GM19099 (cell line): ENCODE measurements around the gene CYSLTR2.

ENCODE experiments used
- POLR2A ChIP-seq: IDR thresholded peaks from 3 replicates; pipeline ENCODE4 v1.6.1; 2011; ENCODE audit warnings: low read depth; ENCODE audit not compliant: insufficient read length; ENCODE audit errors: extremely low read depth

Gene CYSLTR2

GRCh38 chr13:48715977-48716376 is 62.2 kb downstream of the CYSLTR2 start:
- no peak for TF ChIP-seq POLR2A

GRCh38 chr13:48720621-48721020 is 66.9 kb downstream of the CYSLTR2 start:
- no peak for TF ChIP-seq POLR2A

- no peak for TF ChIP-seq POLR2A
Observed at GRCh38 chr13:48723168-48723567, 69.4 kb downstream of the CYSLTR2 start.

DNA sequence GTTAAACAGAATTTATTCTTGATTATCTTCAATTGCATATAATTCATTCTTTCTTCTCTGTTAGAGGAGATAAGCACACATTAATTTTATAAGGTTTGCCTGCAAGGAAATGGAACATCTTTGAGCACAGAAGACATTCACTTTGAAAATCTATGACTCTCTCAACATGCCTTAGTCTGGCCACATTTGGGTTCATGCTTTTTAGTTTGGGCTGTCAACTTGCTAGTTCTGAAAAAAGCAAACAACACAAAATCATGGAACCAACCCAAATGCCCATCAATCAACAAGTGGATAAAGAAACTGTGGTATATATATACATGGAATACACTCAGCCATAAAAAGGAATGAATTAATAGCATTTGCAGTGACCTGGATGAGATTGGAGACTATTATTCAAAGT is 71.5 kb downstream of the CYSLTR2 start:
- TF ChIP-seq POLR2A, result no peak

GRCh38 chr13:48726711-48727110 is 73.0 kb downstream of the CYSLTR2 start:
- TF ChIP-seq POLR2A, result no peak

DNA sequence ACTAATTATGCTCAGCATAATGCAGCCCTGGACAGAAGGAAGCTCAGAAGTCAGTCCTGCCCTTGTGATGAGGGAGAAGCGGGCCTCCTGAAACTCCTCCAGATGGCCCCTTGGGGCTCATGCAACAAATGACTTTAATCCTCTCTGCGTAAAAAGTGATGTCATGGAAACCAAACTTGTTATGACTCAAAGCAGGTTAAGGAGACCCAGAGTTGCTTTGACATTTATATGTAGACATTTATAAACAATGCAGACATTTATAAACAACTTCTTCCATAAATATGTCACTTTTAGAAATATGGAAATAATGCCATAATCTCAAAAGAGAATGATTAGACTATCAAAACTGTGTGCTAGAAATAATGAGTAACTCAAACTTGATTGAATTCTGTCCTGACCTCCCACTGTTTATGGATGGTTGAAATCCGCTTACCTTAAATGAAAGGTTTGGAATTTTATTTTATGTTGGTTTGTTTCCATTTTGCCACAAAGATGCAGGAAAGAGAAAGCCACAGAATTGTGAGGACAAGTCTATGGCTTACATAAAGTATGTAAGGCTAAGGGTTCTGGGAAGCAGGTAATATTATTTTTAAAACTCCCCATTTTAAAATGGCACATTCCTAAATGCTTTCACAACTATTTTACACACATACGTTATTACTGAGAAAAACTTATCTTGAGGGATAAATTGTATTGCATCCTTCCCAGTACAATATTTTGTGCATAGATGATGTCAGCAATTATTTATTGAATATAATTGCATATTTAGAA is 73.7 kb downstream of the CYSLTR2 start:
- TF ChIP-seq POLR2A, result no peak

GRCh38 chr13:48728226-48728625 is 74.5 kb downstream of the CYSLTR2 start:
- no peak for TF ChIP-seq POLR2A

DNA sequence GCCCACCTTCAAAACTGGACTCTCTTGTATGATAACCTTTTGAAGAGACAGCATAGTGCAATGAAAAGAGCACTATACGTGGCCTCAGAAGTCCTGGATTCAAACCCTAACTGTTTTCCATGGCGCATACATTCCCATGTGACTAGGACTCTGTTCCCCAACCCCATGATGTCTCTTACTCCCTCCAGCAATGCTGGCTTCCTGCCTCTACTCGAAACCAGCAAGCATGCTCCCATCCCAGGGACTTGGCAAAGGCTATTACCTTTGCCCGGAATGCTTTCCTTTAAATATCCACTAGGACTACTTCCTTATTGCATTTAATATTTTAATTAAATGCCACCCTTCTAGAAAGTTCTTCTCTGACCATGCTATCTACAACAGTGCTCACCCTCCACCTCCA is 75.1 kb downstream of the CYSLTR2 start:
- no peak for TF ChIP-seq POLR2A

- no peak for TF ChIP-seq POLR2A
Observed at GRCh38 chr13:48729856-48730255, 76.1 kb downstream of the CYSLTR2 start.

- TF ChIP-seq POLR2A, result no peak
Observed at GRCh38 chr13:48731001-48731658, 77.4 kb downstream of the CYSLTR2 start.

- no peak for TF ChIP-seq POLR2A
Observed at GRCh38 chr13:48731957-48732569, 78.3 kb downstream of the CYSLTR2 start.

DNA sequence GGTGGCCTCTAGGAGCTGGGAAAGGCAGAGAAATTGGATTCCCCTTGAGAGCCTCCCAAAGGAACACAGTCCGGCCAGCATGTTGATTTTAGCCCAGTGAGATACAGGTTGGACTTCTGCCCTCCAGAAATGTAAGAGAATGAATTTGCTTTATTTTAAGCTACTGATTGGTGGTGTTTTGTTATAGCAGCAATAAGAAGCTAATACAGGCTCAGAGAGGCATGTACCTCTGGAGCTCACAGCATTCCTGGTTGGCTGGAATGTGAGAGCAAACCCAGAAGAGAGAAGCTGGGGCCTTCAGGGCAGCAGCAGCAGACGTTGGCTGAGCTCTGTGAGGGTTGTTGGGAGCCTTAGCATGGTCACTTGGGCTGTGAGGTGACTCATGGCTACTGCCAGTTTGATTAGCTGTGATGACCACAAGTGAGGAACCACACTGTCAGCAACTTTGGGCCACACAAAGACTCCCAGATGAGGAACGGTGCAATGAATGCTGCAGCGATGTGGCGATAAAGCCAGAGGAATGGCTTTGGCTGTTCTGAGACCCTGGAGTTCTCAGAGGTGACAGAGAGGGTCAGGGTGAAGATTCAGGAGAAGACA is 80.1 kb downstream of the CYSLTR2 start:
- no peak for TF ChIP-seq POLR2A

DNA sequence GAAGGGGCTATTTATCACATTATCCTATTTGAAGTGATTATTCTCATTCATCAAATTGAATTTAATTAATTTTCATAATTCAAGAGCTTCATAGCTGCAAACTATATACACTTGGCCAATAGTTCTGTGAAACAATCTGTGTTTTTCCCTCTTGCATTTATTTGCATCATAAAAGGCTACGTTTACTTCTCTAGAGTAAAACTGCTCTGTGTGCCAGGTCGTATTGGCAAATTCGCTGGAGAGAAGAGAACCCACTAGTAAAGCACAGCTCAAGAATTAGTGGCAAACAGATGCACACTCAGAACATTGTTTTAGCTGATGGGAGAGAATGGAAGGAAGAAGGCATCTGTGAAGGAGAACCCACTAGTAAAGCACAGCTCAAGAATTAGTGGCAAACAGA is 81.8 kb downstream of the CYSLTR2 start:
- TF ChIP-seq POLR2A, result no peak

- TF ChIP-seq POLR2A, result no peak
Observed at GRCh38 chr13:48737689-48738088, 84.0 kb downstream of the CYSLTR2 start.

DNA sequence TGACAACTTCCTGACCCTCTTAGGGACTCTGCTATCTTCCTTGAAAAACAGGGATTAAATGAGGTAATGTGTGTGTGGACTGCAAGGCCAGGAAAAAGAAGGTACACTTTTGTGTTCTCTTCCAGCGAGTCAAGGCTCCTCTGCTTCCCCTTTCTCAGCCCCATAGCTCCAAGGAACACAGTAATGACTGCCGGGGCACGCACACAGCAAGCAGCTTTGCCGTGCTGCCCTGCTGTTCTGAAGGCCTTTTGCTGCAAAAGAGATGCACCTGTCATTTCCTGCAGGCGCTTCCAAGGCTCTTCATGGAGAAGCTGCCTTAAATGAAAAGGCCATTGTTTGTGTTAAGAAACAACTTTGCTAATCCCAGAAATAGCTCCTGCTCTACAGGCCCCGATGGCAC is 84.6 kb downstream of the CYSLTR2 start:
- no peak for TF ChIP-seq POLR2A
